H7 (cell line): ENCODE data around the gene TMPRSS6. TPM values are rescaled to one million over a fixed set of nuclear protein-coding genes. Genes with fewer than 3 reads are reported as not detected.

ENCODE experiments used
- DNase-seq: peaks from one replicate; pipeline ENCODE4 v3.0.0; 2012
- H3K27me3 ChIP-seq: 2 replicates; pipeline ENCODE4 v1.6.0; 2011; ENCODE audit warnings: mild to moderate bottlenecking, low read length; ENCODE audit not compliant: control insufficient read depth, insufficient read depth
- H3K36me3 ChIP-seq: replicated peaks from 2 replicates; pipeline ENCODE4 v1.5.1; 2011; ENCODE audit warnings: low read length; ENCODE audit not compliant: control insufficient read depth, insufficient read depth
- H3K4me3 ChIP-seq: 2 replicates; pipeline ENCODE4 v1.5.1; 2011; ENCODE audit warnings: low read depth, mild to moderate bottlenecking, control low read depth, low read length, moderate library complexity; ENCODE audit not compliant: insufficient read depth
- total RNA-seq: library from RNA; depleted of rRNA; stranded (reverse); fragments of >200 nt; shearing (Covaris generic); gene quantifications from 2 replicates; pipeline ENCODE4 v1.2.3, GENCODE V29; 2014

Gene TMPRSS6
- total RNA-seq, 1 experiment from 2014 or later, result not detected

DNA sequence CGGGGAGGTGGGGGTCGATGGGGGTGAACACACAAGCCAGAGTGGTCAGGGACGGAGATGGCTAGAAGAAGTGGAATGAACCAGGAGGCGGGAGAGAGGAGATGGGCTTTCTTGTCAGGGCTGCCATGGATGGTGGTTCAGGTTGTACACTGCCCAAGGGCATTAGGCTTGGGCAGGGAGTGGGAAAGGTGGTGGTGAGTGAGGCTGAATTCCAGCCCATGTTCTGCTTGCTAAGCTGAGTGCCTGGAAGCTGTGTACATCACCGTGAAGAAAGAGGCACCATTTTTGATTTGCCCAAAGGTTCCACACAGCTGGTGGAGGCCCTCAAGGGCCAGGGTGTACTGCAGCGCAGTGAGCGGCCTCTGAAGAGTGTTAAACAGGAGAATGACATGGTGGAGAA, 23.3 kb upstream of the TMPRSS6 start:
- no peaks in the 10 kb centered on the region for H3K36me3 ChIP-seq
- no peak overlapping the region for H3K4me3 ChIP-seq
- no peaks in the 10 kb centered on the region for H3K27me3 ChIP-seq
- DNase-seq, result no peak

DNA sequence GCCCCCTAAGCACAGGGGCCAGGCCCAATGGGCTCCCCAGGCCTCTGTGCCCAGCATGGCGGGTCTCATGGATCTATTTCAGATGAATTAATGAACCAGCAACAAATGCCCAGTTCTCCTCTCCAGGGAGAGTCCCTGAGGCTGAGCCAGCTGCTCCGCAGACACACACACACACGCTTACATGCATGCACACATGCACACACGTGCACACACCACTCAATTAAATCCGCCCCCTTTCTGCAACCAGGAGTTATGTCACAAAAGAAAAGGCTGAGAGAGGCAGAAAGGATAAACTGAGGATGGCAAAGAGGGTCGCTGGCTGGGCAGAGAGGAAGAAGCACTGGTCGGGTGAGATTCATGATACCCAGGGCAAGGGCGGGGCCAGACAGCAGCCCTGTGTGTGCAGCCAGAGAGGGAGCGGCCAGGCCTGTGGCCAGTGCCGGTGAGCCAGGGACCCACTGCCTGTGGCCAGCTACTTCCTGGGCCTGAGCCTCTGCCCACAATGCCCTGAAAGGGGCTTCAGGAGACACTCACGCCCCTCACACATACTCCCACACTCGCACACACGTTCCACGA, 20.4 kb upstream of the TMPRSS6 start:
- no peaks in the 10 kb centered on the region for H3K27me3 ChIP-seq
- no peak overlapping the region for H3K4me3 ChIP-seq
- H3K36me3 ChIP-seq, result no peaks in the 10 kb centered on the region
- DNase-seq, result no peak

DNA sequence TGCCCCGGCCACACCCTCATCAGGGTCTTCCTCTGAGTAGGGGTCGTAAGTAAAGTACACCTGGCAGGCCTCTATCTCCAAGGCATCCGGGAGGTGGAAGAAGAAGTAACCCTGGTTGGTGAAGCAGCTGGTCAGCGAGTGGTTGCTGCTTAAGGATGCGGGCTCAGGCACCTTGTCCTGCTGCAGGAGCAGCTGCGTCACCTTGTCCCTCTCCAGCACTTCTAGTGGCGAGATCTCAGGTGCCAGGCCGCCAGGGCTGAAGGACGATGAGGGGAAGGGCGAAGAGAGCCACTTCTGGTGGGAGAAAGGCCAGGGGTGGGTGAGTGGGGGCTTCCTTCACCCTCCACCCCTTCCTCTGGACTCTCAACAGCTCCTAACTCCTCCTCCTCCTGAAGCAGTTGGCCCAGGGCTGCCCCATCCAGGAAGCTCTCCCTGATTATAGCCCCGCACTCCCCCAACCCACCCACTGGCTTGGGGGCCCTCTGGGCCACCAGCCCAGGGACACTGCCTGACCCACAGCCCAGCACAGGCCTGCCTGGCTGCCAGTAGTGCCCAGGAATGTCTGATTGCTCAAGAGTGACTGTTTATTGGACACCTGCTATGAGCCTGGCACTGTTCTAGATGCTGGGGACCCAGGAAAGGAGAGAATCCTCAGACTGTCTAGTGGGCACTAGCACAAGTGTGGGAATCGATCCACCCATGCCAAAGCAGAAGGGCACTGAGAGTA, 19.2 kb upstream of the TMPRSS6 start:
- no peak overlapping the region for H3K4me3 ChIP-seq
- no peak for DNase-seq
- H3K36me3 ChIP-seq, result no peaks in the 10 kb centered on the region
- no peaks in the 10 kb centered on the region for H3K27me3 ChIP-seq

DNA sequence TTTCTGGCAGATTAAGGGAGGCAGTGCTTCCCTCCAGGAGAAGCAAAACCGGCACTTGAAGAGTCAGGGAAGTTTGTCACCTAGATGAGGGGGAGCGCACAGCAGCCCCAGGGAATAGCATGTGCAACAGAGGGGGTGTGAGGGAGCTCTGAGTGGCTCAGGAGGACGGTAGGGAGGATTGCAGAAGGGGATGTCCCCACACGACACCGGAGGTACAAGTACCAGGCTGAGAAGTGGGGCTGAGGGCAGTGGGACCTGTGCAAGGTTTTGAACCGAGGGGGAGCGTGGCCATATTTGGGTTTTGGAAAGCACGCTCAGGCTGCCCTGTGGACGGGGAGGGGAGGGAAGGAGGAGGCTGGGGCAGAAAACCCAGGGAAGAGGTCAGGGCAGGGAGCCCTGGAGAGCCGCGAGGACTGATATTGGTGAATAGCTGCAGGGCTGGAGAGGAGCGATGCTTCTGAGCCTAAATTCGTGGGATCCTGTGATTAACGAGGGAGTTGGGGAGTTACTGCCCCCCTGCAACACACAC, 17.9 kb upstream of the TMPRSS6 start:
- DNase-seq, result no peak
- Histone ChIP-seq H3K27me3 (no peaks in the 10 kb centered on the region), H3K36me3 (no peaks in the 10 kb centered on the region), H3K4me3 (no peak overlapping the region)

DNA sequence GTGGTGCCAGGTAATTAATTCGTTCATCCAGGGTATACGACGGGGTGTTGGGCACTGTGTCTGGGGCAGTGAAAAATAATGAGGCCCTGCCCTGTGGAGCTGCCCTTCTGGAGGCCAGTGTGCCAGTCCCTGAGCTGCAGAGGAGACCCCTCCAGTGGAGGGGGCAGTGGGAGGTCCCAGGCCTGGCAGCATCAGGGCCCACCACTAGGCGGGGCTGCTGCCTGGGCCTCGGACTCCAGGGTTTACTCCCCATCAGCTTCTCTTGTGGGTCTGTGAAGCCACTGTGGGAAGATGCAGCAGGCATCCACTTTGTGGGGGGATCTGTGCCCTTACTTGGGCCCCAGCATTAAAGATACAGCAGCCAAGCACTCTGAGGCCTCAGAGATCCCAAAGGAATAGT, 17.4 kb upstream of the TMPRSS6 start:
- Histone ChIP-seq H3K4me3 (no peak overlapping the region), H3K27me3 (no peaks in the 10 kb centered on the region), H3K36me3 (no peaks in the 10 kb centered on the region)
- DNase-seq, result peak; percentile 87

DNA sequence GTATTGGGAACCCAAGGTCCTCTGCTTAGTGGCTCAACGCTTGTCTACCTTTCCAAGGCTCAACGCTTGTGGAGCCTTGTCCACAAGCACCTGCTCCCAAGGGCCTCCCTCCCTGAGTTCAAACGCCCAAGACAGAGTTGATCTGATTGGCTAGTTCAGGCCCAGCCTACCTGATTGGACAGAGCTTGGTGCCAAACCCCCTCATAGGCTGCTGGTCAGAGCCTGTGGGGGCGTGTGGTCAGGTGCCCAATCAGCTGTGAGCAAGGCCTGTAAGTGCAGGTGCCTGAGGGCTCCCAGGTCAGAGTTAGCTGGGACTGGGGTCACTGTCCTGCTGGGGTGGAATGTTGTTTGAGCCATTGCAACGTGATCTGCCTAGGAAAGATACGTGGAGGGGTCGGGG, 16.9 kb upstream of the TMPRSS6 start:
- peak; percentile 86 for DNase-seq
- H3K4me3 ChIP-seq, result no peak overlapping the region
- H3K27me3 ChIP-seq, result no peaks in the 10 kb centered on the region
- H3K36me3 ChIP-seq, result no peaks in the 10 kb centered on the region

DNA sequence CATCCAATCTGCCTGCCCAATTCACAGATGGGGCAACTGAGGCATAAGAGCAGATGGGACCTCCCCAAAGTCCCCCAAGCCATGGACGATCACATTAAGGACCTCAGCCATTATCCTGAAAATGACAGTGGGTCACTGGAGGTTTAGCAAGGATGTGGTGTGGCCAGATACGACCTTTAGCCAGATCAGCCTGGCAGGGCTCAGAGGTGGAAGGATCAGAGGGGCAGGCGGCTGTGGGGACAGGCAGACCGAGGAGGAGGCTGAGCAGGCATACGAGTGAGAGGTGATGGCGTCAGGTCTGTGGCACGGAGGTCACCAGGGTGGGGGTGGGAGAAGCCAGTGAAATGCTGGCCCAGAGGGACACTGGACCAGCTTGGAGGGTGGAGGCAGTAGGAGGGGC, 14.1 kb upstream of the TMPRSS6 start:
- no peak overlapping the region for H3K4me3 ChIP-seq
- H3K27me3 ChIP-seq, result no peaks in the 10 kb centered on the region
- DNase-seq, result no peak
- no peaks in the 10 kb centered on the region for H3K36me3 ChIP-seq

DNA sequence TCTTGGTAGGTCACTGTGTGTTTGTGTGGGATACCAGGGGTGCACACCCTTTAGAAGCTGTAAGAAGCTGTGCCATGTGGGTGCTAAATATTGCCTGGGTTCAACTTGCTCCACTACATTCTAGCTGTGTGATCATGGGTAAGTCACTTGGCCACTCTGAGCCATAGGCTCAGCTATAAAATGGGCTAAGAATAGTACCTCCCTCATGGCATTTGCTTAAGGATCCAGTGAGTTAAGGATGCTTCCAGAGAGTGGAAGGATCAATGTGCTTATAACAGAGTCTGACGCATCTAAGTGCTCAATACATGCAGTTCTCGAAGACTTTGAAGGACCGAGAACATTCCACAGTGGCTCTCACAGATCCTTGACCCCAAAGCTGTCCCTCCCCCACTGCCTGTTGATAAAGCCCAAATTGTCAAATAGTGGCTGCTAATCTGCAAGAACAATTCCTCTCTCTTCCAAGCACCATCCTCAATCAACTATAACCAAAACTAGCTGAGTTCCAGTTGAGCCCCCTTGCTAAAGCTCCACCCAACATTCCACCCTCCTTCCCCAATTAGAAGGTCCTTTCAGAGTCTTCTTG, 13.2 kb upstream of the TMPRSS6 start:
- DNase-seq, result no peak
- Histone ChIP-seq H3K27me3 (no peaks in the 10 kb centered on the region), H3K4me3 (no peak overlapping the region), H3K36me3 (no peaks in the 10 kb centered on the region)

DNA sequence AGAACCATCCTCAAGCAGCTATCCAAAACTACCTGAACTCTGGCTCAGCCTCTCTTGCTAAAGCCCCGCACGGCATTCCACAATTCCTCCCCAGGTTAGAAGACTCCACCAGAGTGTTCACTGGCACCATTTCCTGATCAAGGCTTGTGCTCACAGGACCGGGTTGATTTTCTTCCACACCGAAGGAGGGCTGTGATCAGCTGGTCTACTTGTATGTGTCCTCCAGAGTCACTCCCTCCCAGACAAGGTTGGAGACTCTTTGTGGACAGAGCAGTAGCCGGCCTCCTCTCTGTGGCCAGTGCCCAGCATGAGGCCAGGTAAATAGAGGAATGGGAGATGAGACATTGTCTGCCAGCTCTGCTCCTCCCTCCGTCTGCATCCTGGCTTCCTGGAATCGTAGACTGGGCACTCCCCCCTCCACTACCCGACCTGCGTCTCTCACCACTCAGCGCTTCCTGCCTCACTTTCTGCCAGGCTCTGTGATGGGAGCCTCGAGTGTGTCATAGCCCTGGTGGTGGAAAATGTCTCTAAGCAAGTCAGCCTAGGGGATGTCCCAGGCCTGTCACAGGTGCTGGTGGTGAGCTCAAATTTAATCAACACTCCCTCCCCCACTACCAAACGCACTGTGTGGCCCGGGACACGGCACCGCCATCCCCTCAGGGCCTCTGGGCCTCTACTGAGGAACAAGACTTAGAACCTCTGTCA, 12.5 kb upstream of the TMPRSS6 start:
- no peak for DNase-seq
- Histone ChIP-seq H3K27me3 (no peaks in the 10 kb centered on the region), H3K36me3 (no peaks in the 10 kb centered on the region), H3K4me3 (no peak overlapping the region)

DNA sequence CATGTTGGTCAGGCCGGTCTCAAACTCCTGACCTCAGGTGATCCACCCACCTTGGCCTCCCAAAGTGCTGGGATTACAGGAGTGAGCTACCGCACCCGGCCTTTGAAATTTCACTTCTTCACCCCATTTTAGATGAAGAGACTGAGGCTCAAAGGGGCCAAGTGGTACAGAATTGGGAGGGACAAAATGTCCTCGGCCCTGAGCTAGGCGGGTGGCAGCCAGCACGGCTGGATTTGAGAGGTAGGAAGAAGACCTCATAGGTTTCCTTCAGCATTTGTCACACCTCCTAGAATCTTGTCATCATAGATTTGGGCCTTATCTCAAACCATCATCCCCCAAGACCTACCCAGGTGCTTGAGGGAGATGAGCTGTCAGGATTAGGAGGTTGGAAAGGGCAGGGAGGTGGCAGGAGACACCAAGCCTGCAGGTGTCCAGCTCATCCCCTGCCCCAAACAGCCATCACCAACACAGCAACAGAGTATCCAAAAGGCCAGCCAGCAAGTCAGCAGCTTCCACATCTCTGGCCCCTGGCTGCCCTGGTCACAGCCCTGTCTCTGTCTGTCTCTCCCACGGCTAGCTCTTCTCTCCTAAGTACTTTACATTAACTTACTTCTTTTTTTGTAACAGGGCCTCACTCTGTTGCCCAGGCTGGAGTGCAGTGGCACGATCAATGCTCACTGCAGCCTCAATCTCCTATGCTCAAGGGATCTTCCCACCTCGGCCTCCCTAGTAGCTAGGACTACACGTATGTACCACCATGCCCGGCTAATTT, 11.2 kb upstream of the TMPRSS6 start:
- H3K36me3 ChIP-seq, result no peaks in the 10 kb centered on the region
- DNase-seq, result no peak
- H3K4me3 ChIP-seq, result no peak overlapping the region
- no peaks in the 10 kb centered on the region for H3K27me3 ChIP-seq

DNA sequence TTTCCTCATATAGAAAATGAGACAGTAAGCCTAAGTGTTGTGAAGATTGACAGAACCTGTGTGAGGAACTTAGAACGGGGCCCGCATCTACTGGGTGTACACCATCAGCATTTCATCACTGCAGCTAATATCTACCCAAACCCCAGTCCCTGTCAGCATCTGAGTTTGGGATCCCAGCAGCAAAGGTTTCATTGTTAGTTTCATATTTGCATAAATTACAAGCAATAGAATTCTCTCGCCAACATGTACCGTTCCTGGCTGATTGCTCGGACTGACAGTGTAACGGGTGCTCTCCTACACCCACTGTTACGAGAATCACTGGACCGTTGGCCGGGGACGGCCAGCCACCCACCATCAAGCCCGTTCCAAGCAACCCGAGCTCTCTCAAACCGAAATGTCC, 10.4 kb upstream of the TMPRSS6 start:
- Histone ChIP-seq H3K27me3 (no peaks in the 10 kb centered on the region), H3K36me3 (no peaks in the 10 kb centered on the region), H3K4me3 (no peak overlapping the region)
- DNase-seq, result no peak

DNA sequence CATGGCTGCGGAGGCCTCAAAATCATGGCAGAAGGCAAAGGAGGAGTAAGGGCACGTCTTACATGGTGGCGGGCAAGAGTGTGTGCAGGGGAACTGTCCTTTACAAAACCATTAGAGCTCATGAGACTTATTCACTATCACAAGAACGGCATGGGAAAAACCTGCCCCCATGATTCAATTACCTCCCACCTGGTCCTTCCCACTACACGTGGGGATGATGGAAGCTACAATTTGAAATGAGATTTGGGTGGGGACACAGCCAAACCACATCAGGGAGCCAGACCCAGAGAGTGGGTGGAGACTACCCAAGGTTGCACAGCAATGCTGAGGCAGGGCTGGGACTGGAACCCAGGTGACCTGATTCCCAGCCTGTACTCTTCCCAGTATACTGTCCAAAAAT, 8.6 kb upstream of the TMPRSS6 start:
- no peaks in the 10 kb centered on the region for H3K36me3 ChIP-seq
- H3K4me3 ChIP-seq, result no peak overlapping the region
- H3K27me3 ChIP-seq, result no peaks in the 10 kb centered on the region
- no peak for DNase-seq

DNA sequence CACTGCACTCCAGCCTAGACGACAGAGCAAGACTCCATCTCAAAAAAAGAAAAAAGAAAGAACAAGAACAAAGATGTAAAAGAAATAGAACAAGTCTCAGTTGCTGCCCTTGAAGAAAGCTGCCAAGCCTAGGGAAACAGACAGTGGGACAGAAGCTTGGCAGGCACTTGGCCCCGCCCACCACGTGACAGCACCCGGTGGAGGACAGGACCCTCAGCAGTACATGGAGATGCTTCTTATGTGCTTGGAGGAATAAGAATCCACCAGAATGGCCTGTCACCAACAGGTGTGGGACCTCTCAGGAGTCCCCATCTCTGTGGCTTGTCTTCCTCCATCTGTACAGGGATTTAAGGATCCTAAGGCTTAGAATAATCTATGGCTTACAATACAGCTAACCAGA, 7.6 kb upstream of the TMPRSS6 start:
- no peaks in the 10 kb centered on the region for H3K36me3 ChIP-seq
- DNase-seq, result no peak
- no peak overlapping the region for H3K4me3 ChIP-seq
- no peaks in the 10 kb centered on the region for H3K27me3 ChIP-seq

DNA sequence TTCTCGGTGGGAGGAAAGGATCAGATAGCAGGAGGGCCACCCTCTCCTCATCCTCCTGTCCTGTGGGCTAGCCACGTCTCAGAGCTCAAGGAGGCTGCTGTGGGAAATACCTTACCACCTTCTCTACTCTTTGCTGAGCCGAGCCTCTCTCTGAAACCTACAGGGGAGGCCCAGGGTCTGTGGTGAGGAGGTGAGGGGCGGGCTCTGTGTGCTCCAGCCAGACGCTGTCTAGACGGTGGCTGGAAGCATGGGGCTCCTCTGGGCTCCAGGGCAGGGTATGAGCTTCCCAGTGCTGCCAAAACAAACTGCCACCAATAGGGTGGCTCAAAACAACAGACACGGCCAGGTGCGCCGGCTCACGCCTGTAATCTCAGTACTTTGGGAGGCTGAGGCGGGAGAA, 5.5 kb upstream of the TMPRSS6 start:
- H3K36me3 ChIP-seq, result no peaks in the 10 kb centered on the region
- no peaks in the 10 kb centered on the region for H3K27me3 ChIP-seq
- DNase-seq, result no peak
- no peak overlapping the region for H3K4me3 ChIP-seq
